Measurements from ENCODE around the gene PDGFRB.

The PDGFRB gene

DNA sequence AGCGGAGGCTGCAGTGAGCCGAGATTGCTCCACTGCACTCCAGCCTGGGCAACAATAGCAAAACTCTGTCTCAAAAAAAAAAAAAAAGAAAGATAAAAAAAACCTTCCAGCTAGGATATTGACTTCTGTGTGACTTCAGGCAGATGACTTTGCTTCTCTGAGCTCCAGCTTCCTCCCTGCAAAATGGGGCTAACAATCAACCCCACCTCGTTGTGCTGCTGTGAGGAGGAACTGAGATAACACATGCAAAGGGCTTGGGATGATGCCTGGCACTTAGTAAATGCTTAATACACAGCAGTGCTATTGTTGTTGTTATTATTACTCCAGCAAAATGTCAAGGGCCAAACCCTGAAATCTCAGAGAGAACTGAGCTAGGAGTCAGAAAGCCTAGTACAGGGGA is 7.4 kb upstream of the PDGFRB start:
- no peak for DNase-seq (ENCODE audit: low read depth)

DNA sequence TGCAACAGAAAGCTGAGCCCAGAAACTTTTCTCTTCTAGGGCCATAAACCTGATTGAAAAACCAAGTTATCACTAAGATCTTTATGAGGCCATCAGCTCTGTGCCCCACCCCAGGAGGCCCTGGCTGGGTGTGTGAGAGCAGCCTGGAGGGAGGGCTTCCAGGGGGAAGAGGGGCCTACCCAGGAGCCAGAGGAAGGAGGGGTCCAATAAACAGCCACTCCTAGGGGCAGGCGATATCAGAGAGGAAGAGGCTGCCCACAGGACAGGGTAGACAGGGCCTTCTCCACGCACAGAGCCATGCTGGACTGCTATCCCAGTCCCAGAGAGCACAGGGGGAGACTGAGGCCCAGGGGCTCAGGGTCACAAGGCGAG is 6.5 kb upstream of the PDGFRB start:
- DNase-seq (ENCODE audit: low read depth), result no peak

- DNase-seq (ENCODE audit: low read depth), result peak; percentile 70
Measured at GRCh38 chr5:150161242-150162141, 5.8 kb upstream of the PDGFRB start.

- DNase-seq (ENCODE audit: low read depth), result no peak
Measured at GRCh38 chr5:150160448-150161081, 4.9 kb upstream of the PDGFRB start.

- no peak for DNase-seq (ENCODE audit: low read depth)
Measured at GRCh38 chr5:150159741-150160179, 4.1 kb upstream of the PDGFRB start.

- DNase-seq (ENCODE audit: low read depth), result no peak
Measured at GRCh38 chr5:150159031-150159430, 3.4 kb upstream of the PDGFRB start.

GRCh38 chr5:150158170-150158949 is 2.7 kb upstream of the PDGFRB start:
- DNase-seq (ENCODE audit: low read depth), result no peak

DNA sequence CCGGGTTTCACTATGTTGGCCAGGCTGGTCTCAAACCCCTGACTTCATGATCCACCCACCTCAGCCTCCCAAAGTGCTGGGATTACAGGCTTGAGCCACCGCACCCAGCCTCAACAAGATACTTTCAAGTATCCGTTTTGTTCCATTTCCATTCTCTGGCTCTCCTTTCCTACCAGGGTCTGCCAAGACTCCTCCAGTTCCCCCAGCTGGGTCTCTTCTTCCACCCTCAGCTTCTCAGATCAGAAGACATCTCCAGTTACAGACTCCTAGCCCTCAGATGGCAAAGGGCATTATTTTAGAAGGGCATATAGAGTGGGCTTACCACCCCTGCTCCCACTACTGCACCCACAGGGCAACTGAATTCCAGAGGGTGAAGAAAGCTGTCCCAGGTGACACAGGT is 1.5 kb upstream of the PDGFRB start:
- no peak for DNase-seq (ENCODE audit: low read depth)

GRCh38 chr5:150156540-150156939 is 895 bp upstream of the PDGFRB start:
- no peak for DNase-seq (ENCODE audit: low read depth)

DNA sequence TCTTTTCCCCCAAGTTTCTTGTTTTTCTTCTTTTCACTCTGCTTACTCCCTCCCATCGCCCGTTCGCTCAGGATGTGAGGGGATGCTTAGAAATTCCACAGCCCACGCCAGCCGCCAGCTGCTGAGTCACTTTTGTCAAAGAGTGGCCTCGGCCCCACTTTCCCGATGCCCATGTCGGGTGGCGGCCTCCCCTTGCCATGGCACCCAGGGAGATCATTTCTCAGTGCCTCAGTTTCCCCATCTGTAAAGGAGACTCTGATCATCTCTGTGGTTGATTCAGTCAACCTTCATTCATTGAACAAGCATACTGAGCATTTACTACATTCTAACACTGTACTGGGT is 353 bp upstream of the PDGFRB start:
- DNase-seq (ENCODE audit: low read depth), result no peak

DNA sequence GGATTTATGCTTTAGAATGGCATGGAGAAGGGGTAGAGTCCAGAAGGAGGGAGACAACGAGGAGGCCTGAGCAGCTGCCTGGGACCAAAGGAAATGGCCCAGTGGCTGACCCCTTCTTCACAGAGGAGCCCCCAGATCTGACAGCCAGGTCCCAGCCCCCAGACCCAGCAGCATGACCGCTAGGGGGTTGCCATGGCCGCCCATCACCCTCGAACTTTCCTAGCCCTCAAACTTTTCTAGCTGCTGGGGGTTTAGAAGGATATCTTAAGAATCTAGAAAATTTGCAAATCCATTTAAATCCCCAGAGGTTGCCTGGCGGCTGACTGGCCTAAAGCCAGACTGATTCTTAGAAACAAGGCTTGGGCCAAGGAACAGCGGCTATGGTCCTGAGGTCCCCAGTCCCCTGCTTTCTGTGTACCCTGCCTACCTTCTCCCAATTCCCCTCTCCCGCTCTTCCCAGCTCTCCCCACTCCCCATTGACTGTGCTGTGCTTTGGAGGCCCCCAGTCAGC is 972 bp downstream of the PDGFRB start:
- no peak for DNase-seq (ENCODE audit: low read depth)

- no peak for DNase-seq (ENCODE audit: low read depth)
Measured at GRCh38 chr5:150153957-150154617, 1.6 kb downstream of the PDGFRB start.

DNA sequence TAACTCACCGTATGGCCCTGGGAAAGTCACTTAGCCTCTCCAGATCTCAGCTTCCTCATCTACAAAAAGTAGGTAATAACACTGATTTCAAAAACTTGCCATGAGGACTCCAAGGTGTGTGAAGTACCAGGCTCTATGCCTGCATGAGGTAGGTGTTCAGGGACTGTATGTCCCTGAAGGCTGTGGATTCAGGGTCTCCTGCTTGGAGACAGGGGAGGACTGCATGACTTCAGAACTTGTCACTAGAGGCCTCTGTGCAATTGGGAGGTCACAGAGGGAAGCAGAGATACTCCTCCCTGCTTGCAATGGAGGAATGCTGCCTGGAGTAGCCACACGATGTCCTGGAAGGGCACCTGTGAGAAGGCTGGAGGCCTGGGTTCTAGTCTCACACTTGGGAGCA is 2.2 kb downstream of the PDGFRB start:
- no peak for DNase-seq (ENCODE audit: low read depth)

- no peak for DNase-seq (ENCODE audit: low read depth)
Measured at GRCh38 chr5:150152636-150153462, 2.8 kb downstream of the PDGFRB start.

DNA sequence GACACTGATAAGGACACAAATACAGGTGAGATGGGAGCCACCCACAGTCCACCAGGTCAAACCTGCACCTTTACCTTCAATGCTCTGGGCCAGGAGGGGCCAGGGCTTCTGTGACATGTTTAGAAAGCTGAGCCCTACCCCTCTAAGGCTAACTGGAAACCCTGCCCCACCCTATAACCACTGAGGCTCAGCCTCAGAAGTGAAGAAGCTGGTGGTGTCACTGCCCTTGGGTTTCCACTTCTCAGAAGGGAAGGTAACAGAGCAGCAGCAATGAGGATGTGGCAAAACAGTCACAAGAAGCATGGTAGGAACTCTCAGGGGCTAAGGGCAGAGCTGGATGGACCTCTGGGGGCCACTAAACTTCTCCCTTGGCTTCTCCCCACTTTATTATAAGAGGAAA is 6.0 kb downstream of the PDGFRB start:
- no peak for DNase-seq (ENCODE audit: low read depth)

GRCh38 chr5:150148117-150148927 is 7.3 kb downstream of the PDGFRB start:
- DNase-seq (ENCODE audit: low read depth), result no peak

DNA sequence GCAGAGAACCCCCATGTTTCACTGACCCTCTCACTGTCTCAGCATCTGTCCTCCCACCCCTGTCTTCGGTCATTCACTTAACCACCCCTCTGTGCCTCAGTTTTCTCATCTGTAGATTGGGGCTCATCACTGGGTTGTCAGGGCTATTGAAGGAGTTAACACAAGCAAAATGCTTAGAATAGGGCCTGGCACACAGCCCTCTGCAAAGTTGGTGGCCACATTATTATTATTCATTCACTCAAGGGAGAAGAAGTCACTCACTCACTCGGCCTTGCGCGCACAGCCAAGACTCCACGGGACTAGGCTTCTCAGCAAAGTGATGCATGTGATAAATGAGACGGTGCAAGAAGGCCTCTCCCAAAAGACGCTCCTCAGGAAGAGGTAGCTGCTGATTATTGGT is 8.0 kb downstream of the PDGFRB start:
- no peak for DNase-seq (ENCODE audit: low read depth)

- no peak for DNase-seq (ENCODE audit: low read depth)
Measured at GRCh38 chr5:150146862-150147601, 8.6 kb downstream of the PDGFRB start.

GRCh38 chr5:150146235-150146634 is 9.4 kb downstream of the PDGFRB start:
- DNase-seq (ENCODE audit: low read depth), result no peak

DNA sequence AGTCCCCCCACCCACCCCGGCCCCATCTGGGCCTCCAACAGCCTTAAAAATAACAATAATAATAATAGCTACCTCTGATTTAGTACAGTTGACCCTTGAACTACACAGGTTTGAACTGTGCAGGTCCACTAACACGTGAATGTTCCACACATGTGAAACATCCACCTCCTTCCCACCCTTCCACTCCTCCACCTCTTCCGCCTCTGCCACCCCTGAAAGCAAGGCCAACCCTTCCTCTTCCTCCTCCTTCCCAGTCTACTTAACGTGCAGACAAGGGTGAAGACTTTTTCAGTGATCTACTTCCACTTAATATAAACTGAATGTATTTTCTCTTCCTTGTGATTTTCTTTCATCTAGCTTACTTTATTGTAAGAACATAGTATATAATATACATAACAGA is 10.8 kb downstream of the PDGFRB start:
- DNase-seq (ENCODE audit: low read depth), result no peak

Measured in activated T-cell treated with anti-CD3 and anti-CD28 coated beads for 48 hours (primary cell).